ENCODE data around the gene ANKRD10. TPM values are rescaled to one million over a fixed set of nuclear protein-coding genes. Genes with fewer than 3 reads are reported as not detected.
A peak's percentile ranks its signal among the peaks of the same experiment; 100 is the strongest.

Gene ANKRD10
- total RNA-seq, 4 donors from 2014 or later = 145 to 381 (median 164) TPM

DNA sequence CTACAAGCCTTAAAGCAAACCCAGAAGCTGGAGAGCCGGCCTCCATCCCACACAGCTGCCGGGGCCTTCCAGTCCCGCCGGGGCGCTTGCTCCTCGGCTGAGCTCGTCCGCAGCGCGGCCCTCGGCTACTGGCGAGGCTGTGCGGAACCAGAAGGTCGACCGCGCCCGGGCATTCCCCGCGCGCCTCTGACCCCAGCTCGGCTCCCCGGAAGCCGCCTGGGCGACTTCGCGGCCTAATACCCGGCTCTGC is 863 bp downstream of the ANKRD10 start:
- Histone ChIP-seq H3K9me3 (no peaks in the 10 kb centered on the region), H3K36me3 (no peaks in the 10 kb centered on the region), H3K27ac (peak overlapping the region; percentile 96 to 100 (median 98)), H3K27me3 (no peaks in the 10 kb centered on the region), H3K4me1 (peaks cover 50 to 59% of the 10 kb centered on the region in 2 donors), H3K4me3 (peak overlapping the region; percentile 85 to 97 (median 91))
- no peak for DNase-seq
- peak; percentile 4 for ATAC-seq
- intact Hi-C loops (cut with DNase I; ENCODE audit: low total_unique reads) = loop anchor here (2.0 to 10.0 kb wide), 5 partner anchors 93 to 331 kb away; partner anchors contain the start of genes ING1 and NAXD
- peak in 1 of 2 donors; percentile 36 for TF ChIP-seq POLR2A (IDR thresholded peaks at IDR 0.05)
- TF ChIP-seq, protein P1, sequence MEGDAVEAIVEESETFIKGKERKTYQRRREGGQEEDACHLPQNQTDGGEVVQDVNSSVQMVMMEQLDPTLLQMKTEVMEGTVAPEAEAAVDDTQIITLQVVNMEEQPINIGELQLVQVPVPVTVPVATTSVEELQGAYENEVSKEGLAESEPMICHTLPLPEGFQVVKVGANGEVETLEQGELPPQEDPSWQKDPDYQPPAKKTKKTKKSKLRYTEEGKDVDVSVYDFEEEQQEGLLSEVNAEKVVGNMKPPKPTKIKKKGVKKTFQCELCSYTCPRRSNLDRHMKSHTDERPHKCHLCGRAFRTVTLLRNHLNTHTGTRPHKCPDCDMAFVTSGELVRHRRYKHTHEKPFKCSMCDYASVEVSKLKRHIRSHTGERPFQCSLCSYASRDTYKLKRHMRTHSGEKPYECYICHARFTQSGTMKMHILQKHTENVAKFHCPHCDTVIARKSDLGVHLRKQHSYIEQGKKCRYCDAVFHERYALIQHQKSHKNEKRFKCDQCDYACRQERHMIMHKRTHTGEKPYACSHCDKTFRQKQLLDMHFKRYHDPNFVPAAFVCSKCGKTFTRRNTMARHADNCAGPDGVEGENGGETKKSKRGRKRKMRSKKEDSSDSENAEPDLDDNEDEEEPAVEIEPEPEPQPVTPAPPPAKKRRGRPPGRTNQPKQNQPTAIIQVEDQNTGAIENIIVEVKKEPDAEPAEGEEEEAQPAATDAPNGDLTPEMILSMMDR (IDR thresholded peaks at IDR 0.05 in 4 of 5, conservative IDR thresholded peaks at IDR 0.05 in 1 of 5) = no peak
- in situ Hi-C loops (cut with MboI; ENCODE audit: low sequenced_read_pairs in 4 of 4) = loop anchor here in 3 of 4 donors (10.0 to 25.0 kb wide), 4 partner anchors 202 to 323 kb away; partner anchors contain the start of genes CARS2 (in 3 of the 3) and ING1 (in 2 of the 3)

DNA sequence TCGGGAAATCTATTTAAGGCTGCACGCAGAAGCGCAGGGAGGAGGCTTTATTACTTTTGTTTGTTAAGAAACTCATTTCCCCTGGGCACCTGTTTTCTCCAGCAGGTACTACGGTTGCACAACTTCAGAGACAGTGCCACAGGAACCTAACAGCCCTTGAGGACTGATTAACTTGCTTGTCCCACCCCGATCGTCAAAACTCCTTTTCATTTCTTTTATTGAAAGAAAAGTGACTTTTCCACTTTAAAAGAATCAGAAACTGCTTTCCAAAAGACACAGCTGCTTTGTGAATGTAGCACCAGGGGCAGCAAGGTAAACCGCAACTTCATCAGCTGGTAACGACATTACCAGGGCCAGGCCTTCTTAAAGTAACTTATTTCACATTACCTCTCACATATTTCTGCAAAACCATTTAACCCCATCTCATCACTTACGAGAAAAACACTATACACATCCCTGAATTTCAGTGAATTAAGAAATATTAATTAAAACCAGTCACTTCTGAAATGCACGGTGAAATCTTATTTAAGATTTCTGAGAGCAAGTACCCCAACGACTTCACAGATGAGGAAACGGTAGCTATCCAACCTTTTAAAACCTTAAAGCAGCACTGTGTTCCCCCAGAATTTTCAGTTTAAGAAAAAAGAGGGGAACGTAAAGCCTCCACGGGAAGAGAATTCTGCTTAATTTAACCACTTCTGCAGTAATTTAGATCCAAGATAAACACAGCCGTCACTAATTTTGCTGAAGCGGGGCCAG is 1.4 kb downstream of the ANKRD10 start:
- Histone ChIP-seq H3K9me3 (no peaks in the 10 kb centered on the region), H3K36me3 (no peaks in the 10 kb centered on the region), H3K27me3 (no peaks in the 10 kb centered on the region), H3K4me3 (peak overlapping the region; percentile 85 to 97 (median 91)), H3K27ac (peak overlapping the region; percentile 96 to 100 (median 98)), H3K4me1 (peaks cover 55 to 64% of the 10 kb centered on the region in 2 donors)
- DNase-seq (peak; percentile 58 to 77), ATAC-seq (peak; percentile 17 to 29)
- intact Hi-C loops (cut with DNase I; ENCODE audit: low total_unique reads) = loop anchor here (2.0 to 10.0 kb wide), 5 partner anchors 93 to 331 kb away; partner anchors contain the start of genes ING1 and NAXD
- peak; percentile 66 to 84 for TF ChIP-seq POLR2A (IDR thresholded peaks at IDR 0.05)
- TF ChIP-seq, protein P1 (IDR thresholded peaks at IDR 0.05 in 4 of 5, conservative IDR thresholded peaks at IDR 0.05 in 1 of 5) = no peak
- in situ Hi-C loops (cut with MboI; ENCODE audit: low sequenced_read_pairs in 4 of 4) = loop anchor here in 3 of 4 donors (10.0 to 25.0 kb wide), 4 partner anchors 201 to 324 kb away; partner anchors contain the start of genes CARS2 (in 3 of the 3) and ING1 (in 2 of the 3)

DNA sequence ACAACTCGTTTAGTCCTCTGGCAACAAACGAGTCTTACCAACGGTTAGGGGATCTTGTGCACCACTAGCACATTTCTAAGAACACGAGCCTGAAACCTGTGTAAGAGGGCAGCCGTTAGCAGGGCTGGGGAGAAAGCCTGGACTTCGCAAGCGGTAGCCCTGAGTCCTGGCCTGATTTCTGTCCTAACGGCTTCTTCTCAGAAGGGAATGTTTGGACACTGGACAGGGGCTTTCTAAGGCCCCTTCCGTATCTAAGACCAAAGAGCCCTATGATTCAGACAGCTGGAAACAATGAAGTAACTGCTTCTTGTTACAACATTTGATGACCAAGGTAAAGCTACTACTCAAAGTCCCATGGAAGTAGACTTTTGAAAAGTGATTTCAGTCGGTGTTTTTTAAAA is 2.2 kb downstream of the ANKRD10 start:
- peaks cover 62 to 73% of the 10 kb centered on the region in 2 donors for H3K4me1 ChIP-seq

DNA sequence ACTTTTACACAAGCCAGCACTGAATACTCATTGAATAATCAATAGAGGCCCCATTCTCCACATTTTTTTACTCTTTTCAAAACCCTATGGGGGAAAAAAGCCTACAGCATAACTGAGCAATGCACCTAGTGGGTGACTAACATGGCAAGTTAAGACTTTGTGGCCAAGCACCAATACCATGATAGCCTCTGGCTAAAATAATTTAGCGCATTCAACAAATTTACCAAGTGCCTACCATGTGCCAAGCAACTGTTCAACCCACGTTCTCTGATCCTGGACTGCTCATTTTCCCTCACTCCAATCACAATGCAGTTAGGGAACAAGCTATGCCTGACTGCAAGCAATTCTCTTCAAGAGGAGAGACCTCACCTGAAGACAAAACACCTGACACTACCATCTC is 3.0 kb downstream of the ANKRD10 start:
- H3K4me3 ChIP-seq = peak overlapping the region; percentile 85 to 97 (median 91)
- no peaks in the 10 kb centered on the region for H3K9me3 ChIP-seq
- DNase-seq (no peak), ATAC-seq (no peak)
- TF ChIP-seq, protein P1 (IDR thresholded peaks at IDR 0.05 in 4 of 5, conservative IDR thresholded peaks at IDR 0.05 in 1 of 5) = no peak
- H3K27me3 ChIP-seq = no peaks in the 10 kb centered on the region
- no peaks in the 10 kb centered on the region for H3K36me3 ChIP-seq
- H3K27ac ChIP-seq = peak overlapping the region; percentile 96 to 100 (median 98)
- in situ Hi-C loops (cut with MboI; ENCODE audit: low sequenced_read_pairs in 4 of 4) = loop anchor here in 3 of 4 donors (10.0 to 25.0 kb wide), 4 partner anchors 200 to 325 kb away; partner anchors contain the start of genes CARS2 (in 3 of the 3) and ING1 (in 2 of the 3)
- intact Hi-C loops (cut with DNase I; ENCODE audit: low total_unique reads) = loop anchor here (1.0 to 10.0 kb wide), 5 partner anchors 98 to 333 kb away; partner anchors contain the start of gene NAXD
- H3K4me1 ChIP-seq = peaks cover 63 to 73% of the 10 kb centered on the region in 2 donors

More for the DNA sequence above, 2.2 kb downstream of the ANKRD10 start:
- in situ Hi-C loops (cut with MboI; ENCODE audit: low sequenced_read_pairs in 4 of 4) (loop anchor here in 3 of 4 donors (10.0 to 25.0 kb wide), 4 partner anchors 200 to 325 kb away; partner anchors contain the start of genes CARS2 (in 3 of the 3) and ING1 (in 2 of the 3)), intact Hi-C loops (cut with DNase I; ENCODE audit: low total_unique reads) (loop anchor here (1.0 to 10.0 kb wide), 4 partner anchors 119 to 332 kb away; partner anchors contain the start of gene NAXD)
- peak overlapping the region; percentile 85 to 97 (median 91) for H3K4me3 ChIP-seq
- H3K27ac ChIP-seq = peak overlapping the region; percentile 96 to 100 (median 98)
- TF ChIP-seq POLR2A (IDR thresholded peaks at IDR 0.05) = peak in 1 of 2 donors; percentile 31
- TF ChIP-seq, protein P1 (IDR thresholded peaks at IDR 0.05 in 4 of 5, conservative IDR thresholded peaks at IDR 0.05 in 1 of 5) = no peak
- no peaks in the 10 kb centered on the region for H3K27me3 ChIP-seq
- no peaks in the 10 kb centered on the region for H3K9me3 ChIP-seq
- H3K36me3 ChIP-seq = no peaks in the 10 kb centered on the region
- DNase-seq (peak; percentile 63 to 75), ATAC-seq (peak; percentile 22 to 28)
